HL-60/S4 (cell line): Measurements from ENCODE around the gene HOXB6.

Experiments
- in situ Hi-C: fragments of 300-500 bp; cut with MboI; formaldehyde crosslinking; loops from 2 replicates; pipeline ENCODE4 v1.14.3; 2022; ENCODE audit warnings: low sequenced_read_pairs

Gene HOXB6

DNA sequence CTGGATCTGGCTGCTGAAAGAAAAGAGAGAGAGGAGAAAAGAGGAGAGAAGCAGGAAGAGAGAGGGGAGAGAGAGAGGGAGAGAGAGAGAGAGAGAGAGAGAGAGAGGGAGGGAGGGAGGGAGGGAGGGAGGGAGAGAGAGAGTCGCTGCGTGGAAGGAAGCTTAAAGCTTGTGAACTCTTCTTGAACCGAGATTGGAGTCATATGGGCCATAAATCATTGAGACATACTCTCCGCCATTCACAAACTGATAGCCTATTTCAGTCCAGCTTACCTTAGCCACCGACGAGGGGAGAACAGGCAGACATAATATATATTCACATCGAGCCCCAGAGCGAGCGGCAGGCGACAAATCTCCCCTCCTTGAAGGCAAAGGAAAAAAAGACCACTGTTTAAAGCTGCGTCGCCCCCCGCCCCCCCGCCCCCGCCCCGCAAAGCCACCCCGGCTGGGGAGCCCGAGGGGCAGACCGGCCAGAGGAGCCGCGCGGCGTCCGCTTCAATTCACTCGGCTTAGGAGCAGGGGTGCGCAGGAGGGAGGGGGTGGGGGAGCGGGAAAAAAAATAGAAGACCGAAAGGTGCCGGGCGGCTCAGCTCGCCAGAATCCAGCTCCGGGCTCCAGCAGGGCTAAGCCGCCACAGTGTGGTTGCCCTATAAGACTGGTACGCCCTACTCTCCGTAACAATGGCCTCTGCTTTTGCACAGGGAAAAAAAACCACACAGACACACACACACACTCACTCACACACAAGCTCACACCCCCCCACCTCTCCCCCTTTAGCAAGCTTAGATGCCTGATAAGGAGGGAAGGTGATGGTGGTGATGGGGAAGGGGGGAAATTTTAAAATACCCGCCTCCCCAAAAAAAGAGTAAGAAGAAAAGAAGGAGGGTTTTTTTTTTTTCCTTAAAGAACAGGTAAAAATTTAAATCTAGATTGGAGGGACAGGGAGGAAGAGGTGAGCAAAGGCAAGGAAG, 49.2 kb downstream of the HOXB6 start:
- in situ Hi-C loops = no loop called here

DNA sequence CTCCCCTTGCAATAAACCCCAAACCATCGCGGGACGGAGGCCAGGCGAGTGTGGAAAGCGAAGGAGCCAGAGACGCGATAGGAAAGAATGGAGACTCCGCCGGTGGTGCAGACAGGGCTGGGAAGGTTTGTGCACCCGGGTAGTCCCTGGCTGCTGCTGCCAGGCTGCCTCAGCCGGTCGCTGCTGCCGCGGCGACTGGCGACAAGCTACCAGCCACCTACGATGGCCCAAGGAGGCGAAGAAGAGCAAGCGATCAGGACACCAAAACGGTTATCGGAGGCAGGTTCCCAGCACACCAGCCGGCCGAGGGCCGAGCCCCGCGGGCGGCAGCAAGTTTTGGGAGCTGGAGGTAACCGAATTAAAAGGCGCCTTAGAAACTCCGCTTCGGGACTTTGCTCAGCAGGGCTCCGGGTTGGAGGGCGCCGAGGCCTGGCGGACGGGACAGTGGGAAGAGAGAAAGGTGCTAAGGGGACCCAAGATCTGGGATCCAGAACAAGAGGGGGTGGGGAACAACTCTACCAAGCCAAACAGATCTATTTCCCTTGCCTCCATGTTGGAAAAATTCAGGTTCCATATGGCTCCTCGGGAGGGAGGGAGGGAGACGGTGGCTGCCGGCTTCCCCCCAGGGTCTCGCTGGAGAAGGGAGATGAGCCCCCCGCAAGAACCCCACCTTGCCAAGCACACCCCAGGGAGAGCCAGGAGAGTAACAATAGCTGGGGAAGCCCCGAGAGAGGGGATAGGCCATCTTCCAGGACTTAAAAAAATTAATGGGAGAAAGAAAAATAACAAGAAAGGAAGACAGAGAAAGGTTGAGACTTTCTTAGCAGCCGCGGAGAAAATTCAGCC, 50.2 kb downstream of the HOXB6 start:
- in situ Hi-C loops = no loop called here

- in situ Hi-C loops = no loop called here
Observed at GRCh38 chr17:48553826-48554225, 51.0 kb downstream of the HOXB6 start.

DNA sequence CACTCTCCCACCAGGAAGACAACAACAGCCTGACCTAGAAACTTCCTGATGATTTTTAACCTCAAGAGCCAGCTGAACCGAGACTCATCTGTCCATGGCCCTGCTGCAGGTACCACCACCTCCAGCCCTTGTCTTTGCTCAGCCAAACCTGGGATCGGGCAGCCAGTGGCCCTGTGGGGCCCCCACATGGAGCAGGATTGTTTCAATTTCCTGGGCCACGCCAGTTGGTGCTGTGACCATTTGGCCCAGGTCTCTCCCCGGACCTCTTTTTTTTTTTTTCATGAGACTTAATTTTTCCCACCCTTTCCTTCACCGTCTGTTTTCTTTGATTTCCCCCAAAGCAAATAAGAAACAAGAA, 51.6 kb downstream of the HOXB6 start:
- in situ Hi-C loops = no loop called here

GRCh38 chr17:48552466-48553189, 52.2 kb downstream of the HOXB6 start:
- in situ Hi-C loops = no loop called here

DNA sequence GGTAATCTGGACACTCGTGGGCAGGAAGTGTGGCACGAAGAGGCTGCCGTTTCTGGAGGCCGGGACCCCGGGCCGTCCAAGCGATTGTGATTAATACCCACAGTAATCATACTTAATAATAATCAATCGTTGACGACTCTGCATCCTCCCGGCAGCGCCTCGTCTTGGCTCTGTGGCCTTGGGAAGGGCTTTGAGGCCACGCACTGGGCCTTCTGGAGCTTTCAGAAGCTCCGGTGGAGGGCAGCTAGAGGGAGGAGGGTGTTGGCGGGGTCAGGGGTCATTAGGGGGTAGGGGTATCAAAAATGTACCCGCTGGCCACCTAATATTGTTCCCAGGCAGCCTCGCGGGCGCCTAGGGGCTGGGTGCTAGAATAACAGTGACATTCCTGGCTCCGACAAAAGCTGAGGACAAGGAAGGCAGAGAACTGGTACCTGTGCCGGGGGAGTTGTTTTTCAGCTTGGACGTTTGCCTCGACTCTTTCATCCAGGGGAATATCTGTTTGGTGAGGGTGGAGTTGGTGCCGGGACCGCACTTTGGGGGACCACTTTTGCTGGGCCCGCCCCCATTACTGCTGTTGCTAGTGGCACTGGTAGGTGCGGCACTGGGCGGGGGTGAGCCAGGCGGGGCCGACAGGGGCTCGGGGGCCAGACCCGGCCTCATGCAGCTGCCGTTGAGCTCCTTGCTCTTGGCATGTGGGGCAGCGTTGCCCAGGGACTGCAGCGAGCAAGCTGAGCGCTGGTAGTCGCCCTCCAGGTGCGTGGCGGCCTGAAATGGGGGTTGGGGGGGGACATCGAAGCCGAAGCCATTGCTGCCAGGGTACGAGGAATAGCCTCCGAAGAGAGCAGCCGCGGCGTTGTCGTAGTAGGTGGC, 53.0 kb downstream of the HOXB6 start:
- in situ Hi-C loops = no loop called here

- in situ Hi-C loops = no loop called here
Observed at GRCh38 chr17:48551214-48551555, 53.6 kb downstream of the HOXB6 start.

DNA sequence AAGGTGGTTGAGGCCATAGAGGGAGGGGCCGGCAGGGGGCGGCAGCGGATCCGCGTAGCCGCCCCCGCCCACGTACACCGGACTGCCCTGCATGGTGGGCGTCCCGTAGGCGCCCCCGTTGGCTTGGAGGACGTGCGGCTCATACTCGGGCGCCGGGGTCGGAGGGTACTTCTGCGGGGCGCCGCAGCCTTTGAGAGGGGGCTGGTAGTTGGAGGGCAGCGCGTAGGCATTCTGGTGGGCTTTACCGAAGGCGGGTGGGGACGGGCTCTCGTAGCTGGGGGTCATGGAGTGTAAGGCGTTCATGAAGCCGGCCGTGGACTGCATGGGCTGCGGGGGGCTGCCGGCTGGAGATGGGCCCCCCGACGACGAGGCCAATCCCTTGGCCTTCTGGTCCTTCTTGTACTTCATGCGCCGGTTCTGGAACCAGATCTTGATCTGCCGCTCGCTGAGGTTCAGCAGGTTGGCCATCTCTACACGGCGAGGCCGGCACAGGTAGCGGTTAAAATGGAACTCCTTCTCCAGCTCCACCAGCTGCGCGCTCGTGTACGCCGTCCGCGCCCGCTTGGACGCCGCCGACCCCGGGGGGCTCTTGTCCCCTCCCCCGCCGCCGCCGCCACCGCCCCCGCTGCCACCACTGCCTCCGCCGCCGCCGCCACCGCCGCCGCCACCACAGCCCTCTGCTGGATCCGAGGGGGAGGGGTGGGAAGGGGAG, 54.1 kb downstream of the HOXB6 start:
- in situ Hi-C loops = no loop called here

DNA sequence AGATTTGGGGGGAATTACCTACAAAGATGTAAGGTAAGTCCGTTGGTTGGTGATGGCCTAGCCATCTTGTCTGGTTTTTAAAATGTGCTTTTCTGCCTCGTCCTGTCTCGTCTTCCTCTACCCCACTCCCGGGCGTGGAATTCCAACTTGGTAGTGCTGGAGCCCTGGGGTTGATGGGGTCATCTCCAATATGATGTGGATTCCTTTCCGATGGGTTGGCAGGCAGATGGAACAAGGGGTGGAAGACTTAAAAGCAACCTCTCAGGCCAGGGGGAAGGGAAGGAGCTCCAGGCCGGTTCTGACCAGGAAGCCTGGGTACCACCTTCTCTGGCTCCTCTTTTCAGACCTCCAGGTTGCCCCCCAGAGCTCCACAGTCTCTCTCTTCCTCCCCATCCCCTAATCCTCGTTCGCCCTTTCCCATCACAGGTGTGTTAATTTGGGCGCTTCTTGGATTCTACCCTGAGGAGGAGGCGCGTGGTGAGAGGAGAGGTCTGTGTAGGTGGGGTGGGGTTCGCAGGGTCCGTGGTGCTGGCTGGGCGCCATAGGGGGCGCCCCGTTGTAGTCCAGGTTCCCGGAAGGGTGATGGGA, 54.8 kb downstream of the HOXB6 start:
- in situ Hi-C loops = no loop called here

GRCh38 chr17:48549281-48549630, 55.5 kb downstream of the HOXB6 start:
- in situ Hi-C loops = no loop called here

- in situ Hi-C loops = no loop called here
Observed at GRCh38 chr17:48548523-48549280, 56.1 kb downstream of the HOXB6 start.

DNA sequence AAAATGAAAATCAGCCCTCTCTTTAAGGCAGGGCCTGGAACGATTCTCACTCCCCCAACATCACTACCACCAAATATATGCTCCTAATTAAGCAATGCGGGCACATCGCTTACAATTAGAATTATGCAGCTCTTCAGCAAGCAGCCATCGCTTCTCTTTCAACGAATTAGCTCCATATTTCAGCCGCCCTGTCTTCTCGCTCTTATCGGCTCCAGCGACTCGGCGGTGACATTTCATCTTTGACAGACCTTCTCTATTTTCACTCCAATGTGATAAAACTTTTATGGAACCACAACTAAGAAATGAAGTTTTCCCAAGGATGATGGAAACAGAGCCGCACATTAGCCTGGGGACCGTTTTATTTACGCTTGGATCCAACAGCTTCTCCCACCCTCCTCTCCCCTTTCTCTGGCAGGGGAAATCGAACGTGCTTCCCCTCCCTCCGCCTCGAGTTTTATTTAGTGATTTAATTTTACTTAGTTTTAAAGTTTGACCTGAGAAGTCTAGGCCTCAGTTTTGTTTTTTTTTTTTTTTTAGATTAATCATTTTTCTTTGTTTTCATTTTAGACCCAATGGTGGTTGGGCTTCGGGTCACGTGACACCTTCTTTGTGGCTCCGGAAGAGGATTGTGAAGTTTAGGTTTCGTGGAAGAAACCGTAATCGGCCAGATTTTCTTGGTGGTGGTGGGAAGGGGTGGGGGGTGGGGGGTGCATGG, 56.8 kb downstream of the HOXB6 start:
- in situ Hi-C loops = no loop called here

- in situ Hi-C loops = no loop called here
Observed at GRCh38 chr17:48546924-48547807, 57.6 kb downstream of the HOXB6 start.

DNA sequence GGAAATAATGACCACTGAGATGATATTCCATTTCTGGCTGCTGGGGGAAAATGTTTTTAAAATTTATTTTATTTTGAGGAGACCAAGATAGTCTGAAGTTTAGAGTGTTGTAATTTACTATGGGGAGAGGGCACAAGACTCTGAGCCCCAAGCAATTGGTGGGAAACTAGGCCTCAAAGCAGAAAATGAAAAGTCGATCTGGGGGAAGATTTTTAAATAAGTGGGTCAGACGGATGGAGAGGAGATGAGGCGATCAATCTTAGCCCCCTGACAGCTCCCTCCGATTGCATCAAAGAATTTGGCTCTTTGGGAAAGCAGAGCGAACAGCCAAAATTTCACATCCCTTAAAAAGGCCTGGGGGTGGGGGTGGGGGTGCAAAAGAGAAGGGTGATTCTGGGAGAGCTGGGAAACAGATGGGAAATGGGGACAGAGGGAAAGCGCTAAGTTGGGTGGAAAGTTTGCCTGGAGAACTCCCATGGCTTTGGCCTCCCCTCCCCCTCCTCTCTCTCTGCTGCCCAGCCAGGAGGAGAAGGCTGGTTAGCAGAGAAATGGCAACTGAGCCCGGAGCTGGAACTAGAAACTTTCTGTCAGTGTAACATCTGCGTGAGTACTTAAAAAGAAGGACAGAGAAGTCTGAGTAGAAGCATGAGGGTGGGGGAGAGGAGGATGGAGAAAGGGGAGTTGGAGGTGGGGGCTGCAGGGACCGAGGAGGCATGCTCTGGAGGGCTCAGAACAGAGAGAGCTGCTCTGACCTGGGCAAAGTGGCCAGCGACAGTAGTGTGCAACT, 58.5 kb downstream of the HOXB6 start:
- in situ Hi-C loops = no loop called here
